HG03060 (cell line): Measurements from ENCODE around the gene SMOC2.

Experiments used
- ATAC-seq: cut with Tn5 transposase; IDR thresholded peaks from one replicate; pipeline ENCODE4 v1.9.1; 2021; ENCODE audit warnings: low read depth, moderate number of reproducible peaks; ENCODE audit not compliant: unreplicated experiment

SMOC2 gene

GRCh38 chr6:168513766-168514165 lies 72.8 kb downstream of the SMOC2 start:
- no peak for ATAC-seq

- ATAC-seq = no peak
Measured at GRCh38 chr6:168514216-168514615, 73.2 kb downstream of the SMOC2 start.

- ATAC-seq = no peak
Measured at GRCh38 chr6:168515376-168515775, 74.4 kb downstream of the SMOC2 start.

- no peak for ATAC-seq
Measured at GRCh38 chr6:168516944-168517741, 76.2 kb downstream of the SMOC2 start.

- no peak for ATAC-seq
Measured at GRCh38 chr6:168517742-168518347, 76.9 kb downstream of the SMOC2 start.

- no peak for ATAC-seq
Measured at GRCh38 chr6:168518348-168518745, 77.4 kb downstream of the SMOC2 start.

- ATAC-seq = no peak
Measured at GRCh38 chr6:168518867-168519266, 77.9 kb downstream of the SMOC2 start.

- ATAC-seq = no peak
Measured at GRCh38 chr6:168520233-168520632, 79.2 kb downstream of the SMOC2 start.

GRCh38 chr6:168524571-168525001 lies 83.6 kb downstream of the SMOC2 start:
- no peak for ATAC-seq

- ATAC-seq = no peak
Measured at GRCh38 chr6:168525114-168525513, 84.1 kb downstream of the SMOC2 start.

- no peak for ATAC-seq
Measured at GRCh38 chr6:168525926-168526630, 85.1 kb downstream of the SMOC2 start.

- ATAC-seq = no peak
Measured at GRCh38 chr6:168526841-168527281, 85.9 kb downstream of the SMOC2 start.

GRCh38 chr6:168527451-168528210 lies 86.6 kb downstream of the SMOC2 start:
- no peak for ATAC-seq

- no peak for ATAC-seq
Measured at GRCh38 chr6:168528474-168529095, 87.6 kb downstream of the SMOC2 start.

- no peak for ATAC-seq
Measured at GRCh38 chr6:168529214-168529613, 88.2 kb downstream of the SMOC2 start.

- no peak for ATAC-seq
Measured at GRCh38 chr6:168530653-168531071, 89.7 kb downstream of the SMOC2 start.

- no peak for ATAC-seq
Measured at GRCh38 chr6:168532070-168532469, 91.1 kb downstream of the SMOC2 start.

GRCh38 chr6:168533414-168533813 lies 92.4 kb downstream of the SMOC2 start:
- no peak for ATAC-seq

- no peak for ATAC-seq
Measured at GRCh38 chr6:168534265-168534664, 93.3 kb downstream of the SMOC2 start.

- no peak for ATAC-seq
Measured at GRCh38 chr6:168535711-168536110, 94.7 kb downstream of the SMOC2 start.
